SK-N-SH (cell line): ENCODE data around the gene HHATL.

ENCODE experiments used
- CTCF ChIP-seq: fragments of 200-600 bp; sonication (generic); IDR thresholded peaks from 2 replicates; pipeline ENCODE4 v1.6.1; 2017; ENCODE audit warnings: antibody characterized with exemption, mild to moderate bottlenecking, moderate library complexity
- EP300 ChIP-seq, 2 experiments: IDR thresholded peaks; 2 replicates each; pipeline versions ENCODE4 v1.4.0 to v1.6.1; 2012; ENCODE audit warnings: borderline replicate concordance in 1 of 2, low read depth in 1 of 2, low read length in 1 of 2
- EZH2phosphoT487 ChIP-seq: fragments of 200-600 bp; sonication (generic); IDR thresholded peaks from 2 replicates; pipeline ENCODE4 v1.6.1; 2017; ENCODE audit warnings: low read depth, mixed run types, mild to moderate bottlenecking, antibody characterized with exemption, moderate library complexity, borderline replicate concordance
- JUND ChIP-seq: IDR thresholded peaks from 2 replicates; pipeline ENCODE4 v1.4.0; 2012
- MAX ChIP-seq: IDR thresholded peaks from 2 replicates; pipeline ENCODE4 v1.4.0; 2012; ENCODE audit warnings: low read depth
- NFIC ChIP-seq: IDR thresholded peaks from 2 replicates; pipeline ENCODE4 v1.4.0; 2012; ENCODE audit warnings: borderline replicate concordance
- POLR2AphosphoS5 ChIP-seq: IDR thresholded peaks from 2 replicates; pipeline ENCODE4 v1.6.1; 2012; ENCODE audit warnings: low read depth, low read length
- RAD21 ChIP-seq: IDR thresholded peaks from 2 replicates; pipeline ENCODE4 v1.6.1; 2012; ENCODE audit warnings: mild to moderate bottlenecking, low read length
- REST ChIP-seq: IDR thresholded peaks from 2 replicates; pipeline ENCODE4 v1.6.1; 2012; ENCODE audit warnings: mild to moderate bottlenecking, low read depth, low read length, moderate library complexity
- RFX5 ChIP-seq: IDR thresholded peaks from 2 replicates; pipeline ENCODE4 v1.6.1; 2012; ENCODE audit warnings: mild to moderate bottlenecking, improper control_type of control experiment, low read length
- SIN3A ChIP-seq: IDR thresholded peaks from 2 replicates; pipeline ENCODE4 v1.6.1; 2012; ENCODE audit warnings: low read depth, mild to moderate bottlenecking, low read length, moderate library complexity, borderline replicate concordance
- TEAD4 ChIP-seq: IDR thresholded peaks from 2 replicates; pipeline ENCODE4 v1.4.0; 2012; ENCODE audit warnings: mild to moderate bottlenecking, borderline replicate concordance; ENCODE audit not compliant: insufficient read depth
- USF1 ChIP-seq: IDR thresholded peaks from 2 replicates; pipeline ENCODE4 v1.4.0; 2012; ENCODE audit warnings: low read depth, borderline replicate concordance

- no peak for TF ChIP-seq REST
- TF ChIP-seq EZH2phosphoT487, result no peak
- TF ChIP-seq EP300 (IDR thresholded peaks at IDR 0.05; ENCODE audit: borderline replicate concordance in 1 of 2, low read depth in 1 of 2, low read length in 1 of 2), result no peak
- no peak for TF ChIP-seq CTCF
- no peak for TF ChIP-seq TEAD4
- no peak for TF ChIP-seq RAD21
- peak; percentile 68 for TF ChIP-seq NFIC
- TF ChIP-seq POLR2AphosphoS5, result no peak
- TF ChIP-seq JUND, result no peak
- TF ChIP-seq SIN3A, result 0 out of 2 replicates have a peak, but pooled peaks have one; percentile 6
- no peak for TF ChIP-seq USF1
- peak; percentile 31; the same call in 1 of the 2 replicates for TF ChIP-seq MAX
- TF ChIP-seq RFX5, result no peak
Measured at GRCh38 chr3:42653560-42654330, 48.9 kb downstream of the HHATL start, which contains the start of gene ZBTB47.
